Activated naive CD4-positive, alpha-beta T cell treated with anti-CD3 and anti-CD28 coated beads, Interleukin-2, amount 50 U/mL, for 24 hours (primary cell): ENCODE measurements around the gene IQGAP1.

Experiments
- H3K27ac Mint-ChIP-seq: one replicate; pipeline ENCODE4 v1.8.0; 2021; ENCODE audit warnings: mild to moderate bottlenecking, mixed read lengths
- H3K27me3 Mint-ChIP-seq: one replicate; pipeline ENCODE4 v1.8.0; 2021; ENCODE audit warnings: mixed read lengths
- H3K36me3 Mint-ChIP-seq: one replicate; pipeline ENCODE4 v1.8.0; 2021; ENCODE audit warnings: mixed read lengths
- H3K4me1 Mint-ChIP-seq: one replicate; pipeline ENCODE4 v1.8.0; 2021; ENCODE audit warnings: mixed read lengths
- H3K4me3 Mint-ChIP-seq: one replicate; pipeline ENCODE4 v1.8.0; 2021; ENCODE audit warnings: mild to moderate bottlenecking, mixed read lengths
- H3K9me3 Mint-ChIP-seq: one replicate; pipeline ENCODE4 v1.8.0; 2021; ENCODE audit warnings: mixed read lengths

The IQGAP1 gene

DNA sequence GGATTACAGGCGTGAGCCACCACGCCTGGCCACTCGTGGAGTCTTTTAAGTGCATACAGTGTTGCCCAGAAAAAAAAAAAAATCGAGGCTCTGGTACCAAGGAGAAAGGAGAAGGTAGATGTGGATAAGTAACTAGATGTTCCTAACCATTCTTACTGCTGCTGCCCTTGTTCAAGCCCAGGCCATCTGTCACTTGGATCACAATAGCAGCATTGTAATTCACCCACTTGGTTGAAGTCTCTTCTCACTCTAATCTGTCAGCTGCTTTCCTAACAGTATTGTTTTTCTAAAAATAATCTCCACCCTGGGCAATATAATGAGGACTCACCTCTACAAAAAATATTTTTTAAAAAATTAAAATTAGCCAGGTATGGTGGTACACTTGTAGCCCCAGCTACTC, 83.7 kb downstream of the IQGAP1 start:
- Mint-ChIP-seq H3K27me3 (no peaks in the 10 kb centered on the region), H3K9me3 (no peaks in the 10 kb centered on the region), H3K4me3 (no peak overlapping the region), H3K27ac (no peak overlapping the region), H3K36me3 (peaks cover 5% of the 10 kb centered on the region), H3K4me1 (peaks cover 12% of the 10 kb centered on the region)

GRCh38 chr15:90478846-90479481, 90.9 kb downstream of the IQGAP1 start:
- peak overlapping the region; percentile 51 for H3K27ac Mint-ChIP-seq
- no peaks in the 10 kb centered on the region for H3K27me3 Mint-ChIP-seq
- H3K36me3 Mint-ChIP-seq: peaks cover 12% of the 10 kb centered on the region
- H3K4me1 Mint-ChIP-seq: peaks cover 29% of the 10 kb centered on the region
- H3K4me3 Mint-ChIP-seq: no peak overlapping the region
- no peaks in the 10 kb centered on the region for H3K9me3 Mint-ChIP-seq

DNA sequence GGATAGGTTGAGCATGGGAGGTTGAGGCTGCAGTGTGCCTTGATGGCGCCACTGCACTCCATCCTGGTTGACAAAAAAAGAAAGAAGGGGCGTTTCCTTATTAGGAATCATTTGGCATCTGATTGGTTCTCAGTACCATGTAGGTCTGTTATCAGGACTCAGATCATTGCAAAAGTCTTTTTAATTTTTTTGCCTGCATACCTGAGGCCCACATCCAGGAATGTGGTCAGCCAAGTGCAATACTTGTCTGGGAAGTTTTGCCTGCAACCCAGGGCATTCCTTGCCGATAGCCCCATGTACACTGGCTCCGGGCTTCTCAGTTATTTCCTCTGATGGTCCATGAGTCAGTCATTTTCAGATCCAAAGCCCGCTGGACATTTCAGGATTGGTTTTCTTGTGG, 91.6 kb downstream of the IQGAP1 start:
- H3K27ac Mint-ChIP-seq: peak overlapping the region; percentile 12
- H3K9me3 Mint-ChIP-seq: no peaks in the 10 kb centered on the region
- no peaks in the 10 kb centered on the region for H3K27me3 Mint-ChIP-seq
- H3K36me3 Mint-ChIP-seq: peaks cover 13% of the 10 kb centered on the region
- H3K4me1 Mint-ChIP-seq: peaks cover 29% of the 10 kb centered on the region
- no peak overlapping the region for H3K4me3 Mint-ChIP-seq

DNA sequence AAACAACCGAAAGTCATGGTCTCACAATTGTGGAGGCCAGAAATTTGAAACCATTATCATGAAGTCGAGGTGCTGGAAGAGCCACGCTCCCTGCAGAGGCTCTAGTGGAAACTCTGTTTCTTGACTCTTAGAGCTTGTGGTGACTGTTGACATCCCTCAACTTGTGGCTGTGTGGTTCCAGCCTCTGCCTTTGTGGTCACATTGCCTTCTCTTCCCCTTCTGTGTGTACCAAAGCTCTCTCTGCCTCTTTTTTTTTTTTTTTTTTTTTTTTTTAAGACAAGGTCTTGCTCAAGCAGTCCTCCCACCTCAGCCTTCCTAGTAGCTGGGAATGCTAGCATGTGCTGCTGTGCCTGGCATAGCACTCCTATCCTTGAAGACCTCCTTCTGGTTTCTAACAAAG, 93.0 kb downstream of the IQGAP1 start:
- H3K27ac Mint-ChIP-seq: no peak overlapping the region

GRCh38 chr15:90482124-90483011, 94.3 kb downstream of the IQGAP1 start:
- Mint-ChIP-seq H3K4me3 (no peak overlapping the region), H3K27me3 (no peaks in the 10 kb centered on the region), H3K36me3 (peaks cover 23% of the 10 kb centered on the region), H3K4me1 (peaks cover 29% of the 10 kb centered on the region), H3K9me3 (no peaks in the 10 kb centered on the region), H3K27ac (no peak overlapping the region)

More for the DNA sequence above, 93.0 kb downstream of the IQGAP1 start:
- peaks cover 29% of the 10 kb centered on the region for H3K4me1 Mint-ChIP-seq
- H3K9me3 Mint-ChIP-seq: no peaks in the 10 kb centered on the region
- no peaks in the 10 kb centered on the region for H3K27me3 Mint-ChIP-seq
- no peak overlapping the region for H3K4me3 Mint-ChIP-seq
- peaks cover 17% of the 10 kb centered on the region for H3K36me3 Mint-ChIP-seq

DNA sequence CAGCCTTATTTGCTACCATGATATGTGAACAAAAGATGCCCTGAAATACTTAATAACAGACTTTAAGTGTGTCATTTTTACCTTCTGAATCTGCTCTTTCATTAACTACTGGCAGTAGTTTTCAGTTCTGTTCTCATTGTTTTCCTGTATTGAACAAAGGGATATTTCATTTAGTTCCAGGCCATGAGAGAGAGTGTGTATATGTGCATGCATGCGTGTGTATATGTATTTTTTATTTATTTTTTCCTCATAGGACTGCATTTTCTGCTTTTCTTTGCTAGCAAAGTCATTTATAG, 94.9 kb downstream of the IQGAP1 start:
- Mint-ChIP-seq H3K9me3 (no peaks in the 10 kb centered on the region), H3K36me3 (peaks cover 24% of the 10 kb centered on the region), H3K27ac (no peak overlapping the region), H3K4me1 (peaks cover 29% of the 10 kb centered on the region), H3K4me3 (no peak overlapping the region), H3K27me3 (no peaks in the 10 kb centered on the region)

- Mint-ChIP-seq H3K4me3 (no peak overlapping the region), H3K9me3 (no peaks in the 10 kb centered on the region), H3K27ac (no peak overlapping the region), H3K36me3 (peaks cover 24% of the 10 kb centered on the region), H3K4me1 (peaks cover 24% of the 10 kb centered on the region), H3K27me3 (no peaks in the 10 kb centered on the region)
These were observed 95.6 kb downstream of the IQGAP1 start for GRCh38 chr15:90483637-90484036.

GRCh38 chr15:90487186-90487585, 99.1 kb downstream of the IQGAP1 start:
- Mint-ChIP-seq H3K4me3 (no peak overlapping the region), H3K36me3 (peaks cover 34% of the 10 kb centered on the region), H3K9me3 (no peaks in the 10 kb centered on the region), H3K27ac (peak overlapping the region; percentile 46), H3K4me1 (peaks cover 6% of the 10 kb centered on the region), H3K27me3 (no peaks in the 10 kb centered on the region)

- H3K9me3 Mint-ChIP-seq: no peaks in the 10 kb centered on the region
- H3K4me1 Mint-ChIP-seq: peaks cover 18% of the 10 kb centered on the region
- no peak overlapping the region for H3K27ac Mint-ChIP-seq
- no peaks in the 10 kb centered on the region for H3K27me3 Mint-ChIP-seq
- H3K4me3 Mint-ChIP-seq: no peak overlapping the region
- peaks cover 34% of the 10 kb centered on the region for H3K36me3 Mint-ChIP-seq
These were observed 101.5 kb downstream of the IQGAP1 start for GRCh38 chr15:90489514-90489913.

DNA sequence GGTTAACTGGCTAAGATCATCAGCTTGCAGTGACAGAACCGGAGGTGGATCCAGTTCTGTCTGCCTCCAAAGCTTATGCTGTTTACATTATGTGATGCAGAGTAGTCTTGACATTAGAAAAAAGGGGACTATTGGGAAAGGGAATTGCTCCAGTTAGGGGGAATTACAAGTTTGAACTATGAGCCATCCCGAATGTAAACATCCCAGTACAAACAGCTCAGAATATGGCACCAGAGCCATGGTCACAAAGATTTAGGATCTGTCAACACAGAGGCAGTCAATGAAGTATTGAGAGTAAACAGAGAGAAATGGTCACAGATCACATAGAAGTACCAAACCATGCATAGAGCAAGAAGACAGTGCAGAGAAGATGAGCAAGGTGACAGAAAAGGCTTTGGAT, 101.9 kb downstream of the IQGAP1 start:
- H3K27me3 Mint-ChIP-seq: no peaks in the 10 kb centered on the region

DNA sequence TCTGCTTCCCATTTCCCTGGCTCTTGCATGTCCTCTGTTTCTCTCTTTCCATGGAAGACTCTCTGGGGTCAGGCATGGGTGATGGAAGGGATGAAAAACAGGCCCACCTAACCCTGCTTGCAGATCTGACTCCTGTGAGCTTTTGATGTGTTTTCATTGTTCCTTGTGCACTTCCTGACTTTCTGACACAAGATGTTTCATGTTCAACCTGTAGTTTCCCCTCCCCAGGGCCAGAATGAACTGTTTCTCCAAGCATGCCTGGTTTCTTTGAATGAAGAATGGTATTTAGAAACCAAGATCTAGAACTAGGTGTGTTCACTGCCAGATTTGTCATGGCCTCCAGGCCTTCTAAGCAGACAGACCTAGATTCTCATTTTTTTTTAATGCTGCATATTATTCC, 105.6 kb downstream of the IQGAP1 start:
- Mint-ChIP-seq H3K4me1 (peaks cover 18% of the 10 kb centered on the region), H3K4me3 (no peak overlapping the region), H3K9me3 (no peaks in the 10 kb centered on the region), H3K27me3 (no peaks in the 10 kb centered on the region), H3K27ac (peak overlapping the region; percentile 75), H3K36me3 (peaks cover 27% of the 10 kb centered on the region)

More for the DNA sequence above, 101.9 kb downstream of the IQGAP1 start:
- peaks cover 34% of the 10 kb centered on the region for H3K36me3 Mint-ChIP-seq
- peaks cover 18% of the 10 kb centered on the region for H3K4me1 Mint-ChIP-seq
- H3K9me3 Mint-ChIP-seq: no peaks in the 10 kb centered on the region
- H3K27ac Mint-ChIP-seq: peak overlapping the region; percentile 18
- H3K4me3 Mint-ChIP-seq: no peak overlapping the region

DNA sequence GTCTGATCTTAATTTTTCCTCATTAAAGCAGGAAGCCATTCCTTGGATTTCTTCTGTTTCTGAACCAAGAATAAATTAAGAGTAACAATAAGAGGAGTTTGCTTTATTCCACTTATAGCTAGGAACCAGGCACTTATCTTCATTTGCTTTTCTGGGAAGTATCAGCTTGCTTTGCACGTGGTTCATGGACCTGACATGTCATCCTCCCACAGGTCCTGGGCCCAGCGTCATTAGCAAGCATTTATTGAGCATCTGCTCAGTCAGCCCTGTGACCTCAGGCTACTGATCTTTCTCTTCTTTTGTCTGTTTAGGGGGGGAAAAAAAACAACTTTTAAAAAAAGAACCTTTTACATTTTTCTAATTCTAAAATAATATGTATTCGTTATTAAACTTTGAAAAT, 107.0 kb downstream of the IQGAP1 start:
- H3K36me3 Mint-ChIP-seq: peaks cover 28% of the 10 kb centered on the region
- H3K27ac Mint-ChIP-seq: peak overlapping the region; percentile 17
- no peaks in the 10 kb centered on the region for H3K27me3 Mint-ChIP-seq
- no peak overlapping the region for H3K4me3 Mint-ChIP-seq
- no peaks in the 10 kb centered on the region for H3K9me3 Mint-ChIP-seq
- peaks cover 18% of the 10 kb centered on the region for H3K4me1 Mint-ChIP-seq

DNA sequence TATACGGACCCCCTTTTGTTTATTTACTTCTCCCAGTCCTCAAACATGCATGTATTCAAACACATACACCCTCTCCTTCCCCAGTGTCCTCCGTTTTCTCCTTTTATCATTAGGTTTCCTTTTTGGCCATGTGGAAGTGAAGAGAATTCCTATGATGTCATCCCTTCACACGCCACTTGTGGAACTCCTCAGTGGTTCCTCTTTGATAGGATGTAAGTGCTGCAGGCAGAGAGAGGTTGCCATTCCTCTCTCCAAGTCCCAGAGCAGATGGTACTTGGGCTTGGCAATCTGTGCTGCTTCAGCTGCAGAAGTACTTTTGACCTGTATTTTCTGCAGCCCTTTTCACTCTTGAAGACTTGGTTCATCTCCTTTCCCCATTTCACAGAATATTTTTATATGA, 108.7 kb downstream of the IQGAP1 start:
- peaks cover 18% of the 10 kb centered on the region for H3K4me1 Mint-ChIP-seq
- H3K4me3 Mint-ChIP-seq: no peak overlapping the region
- no peak overlapping the region for H3K27ac Mint-ChIP-seq
- no peaks in the 10 kb centered on the region for H3K9me3 Mint-ChIP-seq
- H3K36me3 Mint-ChIP-seq: peaks cover 23% of the 10 kb centered on the region
- no peaks in the 10 kb centered on the region for H3K27me3 Mint-ChIP-seq

GRCh38 chr15:90497376-90497775, 109.3 kb downstream of the IQGAP1 start:
- Mint-ChIP-seq H3K36me3 (peaks cover 24% of the 10 kb centered on the region), H3K27me3 (no peaks in the 10 kb centered on the region), H3K4me1 (peaks cover 18% of the 10 kb centered on the region), H3K9me3 (no peaks in the 10 kb centered on the region), H3K4me3 (no peak overlapping the region), H3K27ac (no peak overlapping the region)

- H3K4me3 Mint-ChIP-seq: no peak overlapping the region
- no peaks in the 10 kb centered on the region for H3K9me3 Mint-ChIP-seq
- H3K4me1 Mint-ChIP-seq: peaks cover 14% of the 10 kb centered on the region
- H3K36me3 Mint-ChIP-seq: peaks cover 20% of the 10 kb centered on the region
- H3K27me3 Mint-ChIP-seq: no peaks in the 10 kb centered on the region
- peak overlapping the region; percentile 43 for H3K27ac Mint-ChIP-seq
These were observed 109.9 kb downstream of the IQGAP1 start for GRCh38 chr15:90497912-90498311.

GRCh38 chr15:90500171-90500570, 112.1 kb downstream of the IQGAP1 start:
- Mint-ChIP-seq H3K36me3 (peaks cover 13% of the 10 kb centered on the region), H3K4me1 (no peaks in the 10 kb centered on the region), H3K4me3 (no peak overlapping the region), H3K9me3 (no peaks in the 10 kb centered on the region), H3K27me3 (no peaks in the 10 kb centered on the region), H3K27ac (no peak overlapping the region)
